ENCODE measurements around the gene SLC25A1.
A peak's percentile ranks its signal among the peaks of the same experiment; 100 is the strongest.

SLC25A1 gene

DNA sequence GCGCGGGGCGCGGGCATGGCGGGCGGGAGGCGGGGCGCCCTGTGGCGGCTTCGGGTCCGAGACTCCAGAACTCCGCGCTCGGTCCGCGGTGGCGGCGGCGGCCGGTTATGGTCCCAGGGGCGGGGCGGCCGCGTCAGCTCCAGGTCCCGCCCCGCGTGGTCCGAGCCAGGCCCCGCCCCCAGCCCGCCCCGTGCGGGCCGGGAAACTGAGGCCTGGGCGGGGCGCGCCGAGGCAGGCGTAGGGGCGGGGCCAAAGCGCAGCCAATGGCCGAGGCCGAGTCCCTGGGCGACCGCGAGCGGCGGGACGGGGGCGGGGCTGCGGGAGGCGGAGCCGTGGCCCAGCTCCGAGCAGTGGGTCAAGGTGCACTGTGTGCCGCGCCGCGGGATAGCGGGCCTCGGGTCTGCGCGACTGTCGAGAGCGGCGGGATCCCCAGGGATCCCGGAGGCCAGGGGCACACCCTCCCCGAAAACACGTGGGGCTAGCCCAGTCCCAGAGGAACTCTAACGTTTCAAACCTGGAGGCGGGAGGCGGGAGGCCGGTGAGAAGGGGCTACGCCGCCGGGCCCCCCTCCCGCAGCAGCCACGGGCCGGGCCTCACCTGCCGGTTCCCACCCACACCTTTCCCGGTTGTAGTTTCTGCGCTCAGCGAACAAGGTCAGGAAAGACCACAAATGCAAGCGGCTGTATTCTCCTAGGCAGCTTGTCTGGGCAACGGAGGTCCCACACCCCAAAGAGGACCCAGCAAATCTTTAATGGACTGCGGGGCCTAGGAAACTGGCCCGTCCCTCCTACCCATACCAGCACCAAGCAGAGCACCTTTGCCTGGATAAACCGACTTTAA lies at the start of gene SLC25A1:
Gene SLC25A1 (minus strand): TSS at position 80 of the 840 bp plus-strand sequence. CDS start 63 bp downstream, at position 17.
- DNase-seq: peak; percentile 94

DNA sequence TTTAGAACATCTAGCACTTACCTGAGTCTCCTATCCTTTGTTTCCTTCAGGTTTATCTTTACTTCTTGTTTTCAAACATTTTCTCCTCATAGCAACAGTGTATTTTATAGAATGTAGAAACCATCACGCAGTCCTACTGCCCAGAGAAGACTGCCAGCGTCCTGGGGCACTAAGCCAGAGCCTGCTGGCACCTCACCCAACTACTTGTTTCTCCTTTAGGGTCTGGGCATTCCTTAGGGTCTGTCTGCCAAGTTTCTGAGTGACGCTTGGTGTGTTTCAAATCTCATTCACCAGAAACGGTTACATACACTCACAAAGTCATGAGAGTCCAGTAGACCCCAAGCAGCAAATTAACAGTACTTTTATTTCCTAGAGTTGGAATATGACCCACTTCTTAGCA lies 49.6 kb upstream of the SLC25A1 start:
- DNase-seq: no peak

DNA sequence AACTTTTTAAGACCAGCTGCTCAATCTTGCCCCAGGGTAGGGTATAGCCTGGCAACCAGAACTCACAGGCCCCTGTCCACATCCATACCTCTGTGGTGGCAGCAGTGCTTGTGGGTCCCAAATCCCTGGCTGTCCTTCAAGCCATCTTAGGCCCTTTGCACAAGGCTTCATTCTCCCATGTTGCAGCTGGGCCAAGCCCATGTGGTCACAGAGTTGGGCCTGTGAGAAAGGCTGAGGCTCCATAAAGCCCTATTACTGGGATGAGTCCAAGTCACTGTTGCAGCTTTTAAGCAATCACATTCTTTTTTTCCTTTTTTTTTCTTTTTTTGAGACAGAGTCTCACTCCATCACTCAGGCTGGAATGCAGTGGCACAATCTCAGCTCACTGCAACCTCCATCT lies 47.9 kb upstream of the SLC25A1 start:
- DNase-seq: no peak

DNA sequence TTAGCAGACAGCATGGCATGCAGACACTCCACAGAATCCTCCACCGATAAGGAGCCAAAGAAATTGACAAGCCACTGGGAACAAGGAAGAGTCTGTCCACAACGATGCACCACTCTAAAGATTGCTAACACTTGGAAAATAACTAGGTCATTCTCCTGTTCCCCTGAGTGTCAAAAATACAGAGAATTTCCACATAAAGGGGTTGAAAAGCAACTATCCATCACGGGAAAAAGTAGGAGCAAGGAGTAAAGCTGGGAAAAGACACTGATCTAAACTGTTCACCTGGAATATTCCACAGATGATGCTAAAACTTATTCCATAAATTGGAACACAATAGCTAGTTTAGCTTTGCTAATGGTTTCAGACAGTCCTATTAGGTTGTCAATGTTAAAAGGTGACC lies 47.0 kb upstream of the SLC25A1 start:
- DNase-seq: no peak

DNA sequence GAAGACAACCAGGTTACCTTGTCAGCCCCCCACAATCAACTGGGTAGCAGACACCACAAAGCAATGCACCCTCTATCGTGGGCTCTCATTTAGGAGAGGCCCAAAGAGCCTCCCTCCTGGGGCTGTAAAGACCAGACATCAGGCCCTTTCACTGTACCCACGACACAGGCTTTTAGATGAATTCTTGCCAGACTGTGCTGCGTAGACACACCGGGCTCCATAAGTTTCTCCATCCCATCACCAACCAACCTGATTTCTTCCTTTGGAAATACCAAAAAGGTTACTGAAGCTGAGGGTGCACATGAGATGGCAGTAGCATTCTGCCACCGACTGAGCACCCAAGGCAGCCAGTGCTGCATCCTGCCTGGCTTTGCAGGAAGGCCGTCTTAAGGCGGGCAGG lies 46.4 kb upstream of the SLC25A1 start:
- no peak for DNase-seq

DNA sequence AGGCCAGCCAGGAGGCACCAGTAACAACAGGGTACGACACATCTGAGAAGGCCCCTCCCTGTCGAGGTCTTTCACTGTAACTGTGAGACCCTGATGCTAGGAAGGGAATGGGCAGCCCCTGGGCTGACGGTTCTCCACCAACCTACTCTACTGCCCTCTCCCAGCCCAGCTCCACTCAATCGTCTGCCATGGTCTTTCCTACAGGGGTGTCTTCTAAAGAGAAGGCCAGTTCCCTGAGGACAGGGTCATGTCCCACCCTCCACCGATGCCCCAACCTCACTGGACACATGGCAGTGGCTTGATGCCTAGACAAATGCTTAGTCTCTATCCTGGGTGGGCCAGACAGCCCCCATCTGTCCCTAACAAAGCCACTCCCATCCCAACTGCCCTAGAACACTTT lies 46.0 kb upstream of the SLC25A1 start:
- no peak for DNase-seq

DNA sequence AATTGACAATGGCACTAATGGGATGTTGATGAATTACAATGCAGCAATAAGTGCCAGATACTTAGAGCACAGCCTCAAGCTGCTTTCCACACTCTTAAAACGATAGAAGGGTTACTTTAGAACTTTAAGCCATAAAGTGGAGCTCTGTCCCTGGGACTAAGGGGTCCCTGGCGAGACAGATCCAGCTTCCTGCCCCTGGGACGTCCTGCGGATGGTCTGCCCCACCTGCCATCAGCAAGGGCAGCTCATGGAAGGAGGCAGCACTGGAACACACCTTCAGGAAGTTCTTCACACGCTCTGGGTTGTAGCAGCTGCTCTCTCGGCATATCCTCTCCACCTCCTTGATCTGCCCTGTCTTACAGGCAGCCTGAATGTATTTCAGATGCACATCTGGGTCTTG lies 45.1 kb upstream of the SLC25A1 start:
- no peak for DNase-seq

DNA sequence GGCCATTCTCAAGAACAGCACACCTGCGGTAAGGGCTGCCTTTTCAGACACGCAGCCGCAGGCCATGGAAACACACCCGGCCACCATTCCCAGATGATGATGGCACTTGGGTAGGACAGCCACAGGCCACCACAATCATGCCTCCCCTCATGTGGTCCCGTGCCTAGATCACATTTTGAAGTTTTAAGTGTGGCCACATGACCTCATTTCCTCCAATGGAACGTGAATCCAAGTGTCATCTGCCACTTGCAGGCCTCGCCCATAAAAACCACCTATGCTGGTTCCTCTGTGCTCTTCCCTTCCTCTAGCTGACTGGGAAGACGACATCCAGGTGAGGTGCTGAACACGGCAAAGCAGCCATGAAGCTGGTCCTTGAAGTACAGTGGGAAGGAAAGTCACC lies 44.6 kb upstream of the SLC25A1 start:
- DNase-seq: no peak

DNA sequence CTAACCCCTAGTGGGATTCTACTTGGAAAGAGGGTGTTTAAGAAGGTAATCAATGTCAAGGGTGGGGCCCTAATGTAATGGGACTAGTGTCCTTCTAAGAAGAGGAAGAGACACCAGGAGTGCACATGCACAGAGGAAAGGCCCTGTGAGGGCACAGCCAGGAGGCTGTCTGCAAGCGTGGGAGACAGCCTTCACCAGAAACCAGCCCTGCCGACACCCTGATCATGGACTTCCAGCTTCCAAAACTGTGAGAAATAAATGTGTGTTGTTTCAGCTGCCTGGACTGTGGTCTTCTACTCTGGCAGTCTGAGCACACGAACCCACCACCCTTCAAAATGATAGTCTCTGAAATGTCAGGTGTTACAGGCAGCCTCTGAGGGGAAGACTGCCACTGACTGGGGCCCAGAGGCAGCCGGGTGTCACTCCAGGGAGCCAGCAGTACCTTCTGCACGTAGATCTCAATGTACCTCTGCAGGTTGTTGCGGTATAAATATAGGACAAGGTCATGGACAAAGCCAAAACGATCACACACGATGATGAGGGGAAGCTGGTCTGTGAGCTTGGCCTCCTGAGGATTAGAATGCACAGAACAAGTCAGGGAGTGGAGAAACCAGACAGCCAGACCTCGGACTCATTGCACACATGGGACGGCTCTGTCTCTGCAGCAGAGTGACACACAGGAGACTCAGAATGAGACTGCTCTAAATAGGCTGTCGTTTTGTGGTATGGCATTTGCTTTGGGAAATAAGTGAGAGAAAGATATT lies 43.9 kb upstream of the SLC25A1 start:
- DNase-seq: no peak

DNA sequence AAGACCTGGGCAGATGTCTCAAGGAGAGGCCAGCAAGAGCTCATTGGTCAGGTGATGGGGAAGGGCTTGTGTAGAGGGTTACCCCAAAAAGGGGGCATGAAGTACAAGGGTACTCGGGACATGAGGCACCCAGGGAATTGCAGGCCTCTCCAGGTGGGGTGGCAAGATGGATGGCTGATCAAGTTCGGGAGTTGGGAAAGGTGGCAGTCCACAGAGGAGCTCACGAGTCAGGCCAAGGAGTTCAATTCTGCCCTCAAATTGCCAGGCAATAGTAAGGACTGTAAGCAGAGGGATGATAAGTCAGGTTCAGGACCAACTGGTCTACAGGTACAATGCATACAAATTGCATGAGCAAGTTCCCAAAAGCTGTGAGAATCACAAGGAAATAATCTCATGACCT lies 42.3 kb upstream of the SLC25A1 start:
- no peak for DNase-seq

DNA sequence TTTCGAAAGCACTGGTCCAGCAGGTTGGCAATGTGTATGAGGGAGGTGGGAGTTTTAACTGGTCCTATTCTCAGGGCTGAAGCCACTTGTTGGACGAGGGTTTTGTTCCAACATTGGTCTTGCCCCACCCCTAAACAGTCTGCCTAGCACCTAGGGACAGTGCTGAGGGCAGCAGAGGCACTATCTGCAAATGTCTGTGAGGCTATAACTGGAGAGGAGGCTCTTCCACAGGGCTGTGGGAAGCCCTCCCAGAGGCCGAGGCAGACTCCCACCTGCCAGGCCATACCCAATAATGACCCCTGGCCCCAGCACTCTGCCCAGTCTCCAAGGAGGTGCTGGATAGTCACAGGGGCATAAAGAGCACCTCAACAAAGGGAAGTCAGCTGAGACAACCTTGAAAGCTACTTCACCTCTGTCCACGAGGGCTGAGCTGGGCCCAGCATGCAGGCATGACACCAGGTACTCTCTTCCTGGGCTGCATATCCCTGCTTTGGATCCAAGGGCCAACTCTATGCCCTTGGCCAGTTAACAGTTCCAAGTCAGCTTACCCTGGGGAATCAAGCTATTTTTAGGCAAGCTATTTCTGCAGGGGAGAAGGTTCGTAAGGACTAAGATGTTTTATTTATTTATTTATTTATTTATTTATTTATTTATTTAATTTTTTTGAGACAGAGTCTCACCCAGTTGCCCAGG lies 40.2 kb upstream of the SLC25A1 start:
- no peak for DNase-seq

DNA sequence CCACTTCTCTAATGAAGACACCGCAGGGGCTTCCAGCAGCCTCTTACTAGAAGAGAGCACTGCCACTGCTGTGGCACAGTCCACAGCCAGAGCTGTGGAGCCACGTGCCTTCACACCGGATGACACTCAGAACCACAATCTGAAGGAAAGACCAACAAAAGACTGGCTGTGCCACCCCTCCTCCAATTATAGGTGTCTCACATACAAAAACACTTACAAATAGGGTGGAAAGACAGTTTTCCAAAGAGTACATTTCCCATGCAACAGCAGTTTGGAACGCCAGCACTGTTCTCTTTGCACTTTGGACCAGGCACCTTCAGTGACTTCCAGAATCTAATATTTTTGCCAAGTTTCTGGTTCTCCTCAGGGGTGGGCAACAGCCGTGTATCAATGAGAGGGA lies 38.0 kb upstream of the SLC25A1 start:
- DNase-seq: no peak

DNA sequence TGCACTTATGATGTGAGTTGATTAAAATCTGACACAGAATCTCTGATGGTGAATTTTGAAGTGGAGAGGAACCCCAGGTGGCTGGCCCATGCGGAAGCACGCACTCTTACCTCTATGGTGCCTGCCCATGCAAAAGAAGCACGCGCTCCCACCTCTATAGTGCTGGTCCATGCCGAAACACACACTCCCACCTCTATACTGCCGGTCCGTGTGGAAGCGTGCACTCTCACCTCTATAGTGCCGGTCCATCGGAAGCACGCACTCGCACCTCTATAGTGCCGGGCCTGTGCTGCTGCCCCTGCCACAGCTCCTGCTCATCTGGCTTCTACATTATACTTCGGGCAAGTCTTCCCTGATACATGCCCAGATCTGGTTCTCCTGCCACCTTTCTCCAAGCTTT lies 36.8 kb upstream of the SLC25A1 start:
- no peak for DNase-seq

DNA sequence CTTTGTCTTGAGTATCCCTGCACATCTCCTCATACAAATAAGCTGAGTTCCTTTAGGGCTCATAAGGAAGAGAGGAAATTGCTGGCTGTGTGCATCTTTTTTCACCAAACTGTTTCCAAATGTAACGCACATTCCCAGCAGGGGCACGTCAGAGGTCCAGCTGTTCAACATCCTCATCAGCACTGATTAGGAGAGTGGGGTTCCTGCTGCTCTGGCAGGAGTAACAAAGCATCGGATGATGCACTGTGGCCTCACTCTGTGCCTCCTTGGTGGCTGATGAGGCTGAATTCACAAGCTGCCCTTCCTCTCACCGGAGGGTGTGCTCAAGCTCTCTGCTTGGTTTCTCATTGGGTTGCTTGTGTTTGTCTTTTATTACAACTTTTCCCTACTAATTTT lies 35.5 kb upstream of the SLC25A1 start:
- DNase-seq: no peak

DNA sequence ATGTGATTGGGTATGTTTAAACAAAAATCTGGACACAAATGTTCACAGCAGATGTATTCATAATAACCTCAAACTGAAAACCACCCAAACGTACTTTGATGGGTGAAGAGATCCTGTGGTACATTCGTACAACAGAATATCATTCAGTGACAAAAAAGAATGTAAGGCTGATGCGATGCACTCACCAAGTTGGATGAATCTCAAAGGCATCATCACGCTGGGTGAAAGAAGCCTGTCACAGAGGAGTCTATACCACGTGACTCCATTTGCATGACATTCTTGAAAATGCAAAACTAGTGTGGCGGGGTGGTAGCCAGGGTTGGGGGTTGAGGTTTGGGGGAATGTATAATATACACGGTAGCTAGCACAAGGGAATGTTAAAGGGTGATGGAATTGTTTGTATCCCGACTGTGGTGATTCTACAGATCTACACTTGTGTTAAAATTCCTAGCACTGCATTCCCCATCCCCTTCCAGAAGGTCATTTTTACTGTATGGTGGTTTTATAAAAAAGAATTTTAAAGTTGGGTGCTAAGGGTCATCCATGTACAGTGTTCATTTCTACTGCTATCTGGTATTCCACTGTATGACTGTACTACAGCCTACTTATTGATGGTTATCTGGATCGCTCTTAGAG lies 35.0 kb upstream of the SLC25A1 start:
- DNase-seq: no peak

DNA sequence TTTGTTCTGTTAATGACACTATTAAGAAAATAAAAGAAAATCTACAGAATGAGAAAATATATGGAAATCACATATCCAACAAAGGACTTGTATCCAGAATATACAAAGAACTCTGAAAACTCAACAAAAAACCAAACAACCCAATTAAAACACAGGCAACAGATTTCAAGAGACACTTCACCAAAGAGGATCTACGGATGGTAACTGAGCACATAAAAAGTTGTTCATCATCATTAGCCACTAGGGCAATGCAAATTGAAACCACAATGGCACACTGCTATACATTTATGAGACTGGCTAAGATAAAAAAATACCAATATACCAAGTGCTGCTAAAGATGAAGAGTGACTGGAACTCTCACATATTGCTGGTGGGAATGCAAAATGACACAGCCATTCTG lies 34.5 kb upstream of the SLC25A1 start:
- DNase-seq: no peak

DNA sequence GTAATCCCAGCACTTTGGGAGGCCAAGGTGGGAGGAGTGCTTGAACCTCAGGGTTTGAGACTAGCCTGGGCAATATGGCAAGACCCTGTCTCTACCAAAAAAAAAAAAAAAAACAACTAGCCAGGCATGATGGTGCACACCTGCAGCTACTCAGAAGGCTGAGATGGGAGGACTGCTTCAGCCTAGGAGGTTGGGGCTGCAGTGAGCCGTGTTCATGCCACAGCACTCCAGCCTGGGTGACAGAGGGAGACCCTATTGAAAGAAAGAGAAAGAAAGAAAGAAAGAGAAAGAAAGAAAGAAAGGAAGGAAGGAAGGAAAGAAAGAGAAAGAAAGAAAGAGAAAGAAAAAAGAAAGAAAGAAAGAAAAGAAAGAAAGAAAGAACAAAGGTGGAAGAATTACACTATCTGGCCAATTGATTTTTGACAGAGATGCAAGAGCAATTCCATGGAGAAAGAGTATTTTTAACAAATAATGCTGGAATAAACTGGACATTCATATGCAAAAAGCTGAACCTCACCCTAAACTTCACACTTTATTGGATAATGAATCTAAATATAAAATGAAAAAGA lies 33.9 kb upstream of the SLC25A1 start:
- DNase-seq: no peak

DNA sequence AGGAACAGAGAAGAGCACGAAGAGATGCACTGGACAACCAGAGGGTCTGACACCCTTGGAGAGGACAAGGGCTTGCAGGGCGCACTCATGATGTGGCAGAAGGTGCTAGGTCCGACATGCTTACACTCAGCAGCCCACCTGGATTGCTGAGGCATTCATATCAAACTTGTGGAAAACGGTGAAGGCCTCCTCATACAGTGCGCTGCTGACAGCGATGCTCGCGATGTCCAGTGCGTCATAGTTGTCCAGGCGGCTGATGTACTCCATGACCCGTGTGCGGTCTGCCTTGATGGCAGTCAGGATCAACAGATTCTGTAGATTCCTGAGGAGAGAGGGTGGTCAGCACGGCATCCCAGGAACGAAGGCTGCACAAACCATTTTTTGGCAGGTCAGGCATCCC lies 31.7 kb upstream of the SLC25A1 start:
- no peak for DNase-seq

DNA sequence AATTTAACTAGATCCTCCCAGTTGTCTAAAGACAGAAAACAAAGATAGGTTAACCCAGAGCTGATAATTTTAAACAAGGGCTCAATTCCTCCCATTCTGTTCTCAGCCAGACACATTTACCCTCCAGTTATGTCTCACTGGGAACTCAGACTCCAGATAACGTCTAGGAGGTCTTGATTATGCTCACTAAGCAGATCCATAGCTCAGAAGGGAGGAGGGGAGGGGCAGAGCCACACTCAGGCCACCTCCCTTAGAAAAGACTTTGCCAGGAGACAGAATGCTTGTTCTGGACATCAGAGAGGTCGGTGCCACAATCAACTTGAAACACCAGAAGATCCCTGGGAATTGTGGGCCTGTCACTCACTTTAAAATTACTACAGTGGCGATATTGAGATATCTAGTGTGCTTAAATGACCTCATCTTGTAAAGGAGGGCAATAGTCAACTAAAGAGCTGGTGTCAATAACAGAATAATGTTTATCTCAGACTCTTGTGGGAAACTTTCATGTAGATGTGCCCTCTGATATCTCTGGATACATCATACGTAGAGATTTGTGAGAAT lies 29.8 kb upstream of the SLC25A1 start:
- no peak for DNase-seq

DNA sequence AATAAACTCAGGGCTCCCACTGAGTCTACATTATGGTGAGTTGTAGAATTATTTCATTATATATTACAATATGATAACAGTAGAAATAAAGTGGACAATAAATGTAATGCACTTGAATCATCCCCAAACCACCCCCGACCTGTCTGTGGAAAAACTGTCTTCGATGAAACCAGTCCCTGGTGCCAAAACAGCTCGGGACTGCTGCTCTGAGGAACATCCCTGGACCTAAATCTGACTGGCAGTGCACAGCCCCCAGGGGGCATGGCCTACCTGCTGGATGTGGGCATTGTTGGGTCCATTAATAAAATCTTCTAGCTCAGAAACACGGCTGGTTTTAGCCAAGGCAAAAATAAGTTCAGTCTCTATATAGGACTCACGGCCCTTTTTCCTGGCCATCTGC lies 29.3 kb upstream of the SLC25A1 start:
- DNase-seq: no peak

DNA sequence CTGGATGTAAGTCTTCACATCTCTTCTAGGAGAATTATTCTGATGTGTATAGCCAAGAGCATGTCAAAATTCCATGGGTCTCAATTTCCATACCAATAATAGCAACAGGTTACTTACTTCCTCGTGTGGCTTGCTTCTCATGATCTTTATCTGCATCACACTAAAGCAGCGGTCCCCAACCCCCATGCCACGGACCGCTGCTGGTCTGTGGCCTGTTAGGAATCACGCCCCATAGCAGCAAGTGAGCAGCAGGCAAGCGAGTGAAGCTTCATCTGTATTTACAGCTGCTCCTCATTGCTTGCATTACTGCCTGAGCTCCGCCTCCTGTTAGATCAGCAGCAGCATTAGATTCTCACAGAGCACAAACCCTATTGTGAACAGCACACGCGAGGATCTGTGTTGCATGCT lies 28.9 kb upstream of the SLC25A1 start:
- DNase-seq: no peak

DNA sequence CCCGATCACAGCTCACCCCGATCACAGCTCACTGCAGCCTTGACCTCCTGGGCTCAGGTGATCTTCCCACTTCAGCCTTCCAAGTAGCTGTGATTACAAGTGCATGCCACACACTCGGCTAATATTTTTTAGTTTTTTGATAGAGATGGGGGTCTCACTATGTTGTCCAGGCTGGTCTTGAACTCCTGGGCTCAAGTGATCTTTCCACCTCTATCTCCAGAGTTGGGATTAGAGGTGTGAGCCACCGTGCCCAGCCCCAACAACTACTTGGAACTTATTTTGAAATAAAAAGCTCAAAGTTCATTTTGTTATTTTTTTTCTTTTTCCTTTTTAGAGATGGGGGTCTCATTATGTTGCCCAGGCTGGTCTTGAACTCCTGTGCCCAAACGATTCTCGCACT lies 27.8 kb upstream of the SLC25A1 start:
- no peak for DNase-seq

DNA sequence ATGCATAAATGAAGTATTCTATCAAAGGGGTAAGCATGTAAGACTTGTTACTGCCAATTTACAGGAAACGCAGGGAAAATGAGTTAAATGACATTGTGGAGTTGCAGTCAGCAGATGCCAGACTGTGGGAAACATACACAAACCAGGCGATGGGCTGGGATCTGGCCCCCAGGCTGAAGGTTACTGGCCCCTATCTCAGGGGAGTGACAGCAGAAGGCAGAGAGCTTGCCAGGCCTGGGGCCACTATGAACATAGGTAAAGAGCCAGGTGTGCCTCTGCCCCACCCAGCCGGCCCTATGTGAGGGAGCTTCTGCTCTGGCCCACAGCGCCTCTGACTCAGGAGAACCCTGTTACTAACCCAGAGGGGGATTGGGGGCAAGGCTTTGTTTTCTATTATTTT lies 26.1 kb upstream of the SLC25A1 start:
- no peak for DNase-seq

All from stimulated activated CD4-positive, alpha-beta T cell treated with anti-CD3 and anti-CD28 coated beads, Interleukin-15, amount 100 ng/mL, for 24 hours (primary cell).